Upper lobe of left lung (tissue), 6 donors: ENCODE measurements around the gene NUDT12. TPM values are rescaled to one million over a fixed set of nuclear protein-coding genes. Genes with fewer than 3 reads are reported as not detected.

Experiments used
- ATAC-seq, 2 donors: fragments of 200-7000 bp; cut with Tn5 transposase; one replicate each; pipeline ENCODE4 v1.9.1; 2022; ENCODE audit warnings: mild to moderate bottlenecking in 2 of 2, moderate library complexity in 2 of 2; ENCODE audit not compliant: low FRiP score in 2 of 2
- DNase-seq, 2 donors: peaks; one replicate each; pipeline ENCODE4 v3.0.0-alpha.2; 2019 to 2020
- H3K27ac ChIP-seq, 4 donors: fragments of 200-600 bp; sonication (generic); one replicate each; pipeline ENCODE4 v1.5.1; 2016 to 2019
- H3K27me3 ChIP-seq, 4 donors: fragments of 200-600 bp; sonication (generic); one replicate each; pipeline ENCODE4 v1.5.1; 2017 to 2019
- H3K36me3 ChIP-seq, 4 donors: fragments of 200-600 bp; sonication (generic); one replicate each; pipeline ENCODE4 v1.5.1; 2016 to 2019
- H3K4me1 ChIP-seq, 4 donors: fragments of 200-600 bp; sonication (generic); one replicate each; pipeline ENCODE4 v1.5.1; 2018 to 2019
- H3K4me3 ChIP-seq, 4 donors: fragments of 200-600 bp; sonication (generic); one replicate each; pipeline ENCODE4 v1.5.1; 2017 to 2019; ENCODE audit warnings: mild to moderate bottlenecking in 2 of 4, moderate library complexity in 1 of 4
- H3K9me3 ChIP-seq, 4 donors: fragments of 200-600 bp; sonication (generic); one replicate each; pipeline ENCODE4 v1.5.1; 2018 to 2019
- CTCF ChIP-seq, 6 experiments: fragments of 450-650 bp in 4 of 6; fragments of 200-600 bp in 2 of 6; sonication (generic) in 2 of 6; IDR thresholded peaks; one replicate each; pipeline ENCODE4 v1.5.1; 2016 to 2019; ENCODE audit warnings: antibody characterized with exemption in 6 of 6
- EP300 ChIP-seq, 4 donors: sonication (generic); formaldehyde crosslinking; IDR thresholded peaks; one replicate each; pipeline ENCODE4 v1.5.1; 2017; ENCODE audit warnings: antibody characterized with exemption in 4 of 4, control low read depth in 2 of 4
- POLR2A ChIP-seq, 4 donors: fragments of 450-650 bp; IDR thresholded peaks; one replicate each; pipeline ENCODE4 v1.5.1; 2016 to 2017; ENCODE audit warnings: antibody characterized with exemption in 4 of 4, mild to moderate bottlenecking in 2 of 4
- POLR2AphosphoS5 ChIP-seq, 2 donors: sonication (generic); formaldehyde crosslinking; IDR thresholded peaks; one replicate each; pipeline ENCODE4 v1.5.1; 2017; ENCODE audit warnings: antibody characterized with exemption in 2 of 2
- WGBS, 2 donors: methylation state at CpG; one replicate each; pipeline ENCODE4 v1.1.5; 2017 to 2018; 5-methylcytosine and 5-hydroxymethylcytosine counted together
- total RNA-seq, 6 donors: library from RNA; depleted of rRNA in 4 of 6; stranded (reverse); fragments of >200 nt in 4 of 6; gene quantifications; one replicate each; pipeline versions ENCODE4 v1.1.0 to v1.2.1, GENCODE V29; 2016 to 2021
- donor health status: DM: no; HTN: no; CAD: no; lungs with moderate emphysema.
- donor health status: DM: no; HTN: yes; CAD: no; lungs with severe emphysema.

The NUDT12 gene
- total RNA-seq, 6 donors from 2014 or later: 3.2 to 25.1 (median 12.4) TPM

GRCh38 chr5:103522586-103522985 lies 40.0 kb downstream of the NUDT12 start:
- Histone ChIP-seq H3K27ac (no peak overlapping the region), H3K27me3 (no peaks in the 10 kb centered on the region), H3K36me3 (no peaks in the 10 kb centered on the region), H3K9me3 (no peaks in the 10 kb centered on the region), H3K4me1 (peaks cover 0 to 3% (median 0%) of the 10 kb centered on the region in 4 donors), H3K4me3 (no peak overlapping the region)
- 43 to 66% methylated on average over 5 of the region's 5 CpGs for WGBS, 2 donors
- ATAC-seq (no peak), DNase-seq (peak in 1 of 2 donors; percentile 47)
- no peak for TF ChIP-seq EP300 (IDR thresholded peaks at IDR 0.05)
- TF ChIP-seq POLR2A (IDR thresholded peaks at IDR 0.05): no peak
- TF ChIP-seq POLR2AphosphoS5 (IDR thresholded peaks at IDR 0.05): no peak
- TF ChIP-seq CTCF (IDR thresholded peaks at IDR 0.05): no peak

DNA sequence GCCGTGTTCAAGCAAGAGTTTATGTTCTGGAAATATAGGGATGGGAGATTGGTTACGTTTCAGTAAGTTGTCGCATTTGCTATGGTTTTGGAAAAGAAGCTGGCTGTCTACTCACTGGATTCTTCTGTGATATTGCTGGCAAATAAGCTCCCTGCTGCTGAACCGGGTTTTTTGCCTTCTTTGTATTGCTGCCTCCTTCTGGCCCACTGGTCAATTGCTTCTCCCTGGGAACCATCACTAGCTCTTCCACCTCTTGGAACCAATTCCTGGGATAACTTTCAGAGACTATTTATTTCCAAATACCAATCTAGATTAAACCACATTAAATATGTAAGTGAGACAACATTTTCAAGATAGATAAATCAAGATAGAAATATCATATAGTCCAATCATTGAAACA lies 43.0 kb downstream of the NUDT12 start:
- Histone ChIP-seq H3K4me3 (no peak overlapping the region), H3K36me3 (no peaks in the 10 kb centered on the region), H3K9me3 (no peaks in the 10 kb centered on the region), H3K27ac (no peak overlapping the region), H3K27me3 (no peaks in the 10 kb centered on the region), H3K4me1 (peaks cover 0 to 3% (median 0%) of the 10 kb centered on the region in 4 donors)
- ATAC-seq (no peak), DNase-seq (no peak)
- WGBS, 2 donors: 75 to 76% methylated on average over 4 of the region's 4 CpGs
- no peak for TF ChIP-seq POLR2A (IDR thresholded peaks at IDR 0.05)
- no peak for TF ChIP-seq EP300 (IDR thresholded peaks at IDR 0.05)
- no peak for TF ChIP-seq CTCF (IDR thresholded peaks at IDR 0.05)
- TF ChIP-seq POLR2AphosphoS5 (IDR thresholded peaks at IDR 0.05): no peak

- no peak for DNase-seq
- TF ChIP-seq POLR2A (IDR thresholded peaks at IDR 0.05): no peak
- no peak for TF ChIP-seq CTCF (IDR thresholded peaks at IDR 0.05)
- TF ChIP-seq EP300 (IDR thresholded peaks at IDR 0.05): no peak
- TF ChIP-seq POLR2AphosphoS5 (IDR thresholded peaks at IDR 0.05): no peak
- WGBS, 2 donors: 81 to 94% methylated on average over 1 of the region's 1 CpG
- Histone ChIP-seq H3K9me3 (no peaks in the 10 kb centered on the region), H3K36me3 (no peaks in the 10 kb centered on the region), H3K4me1 (no peaks in the 10 kb centered on the region), H3K27me3 (no peaks in the 10 kb centered on the region), H3K27ac (no peak overlapping the region), H3K4me3 (no peak overlapping the region)
- ATAC-seq: no peak
These were observed 48.2 kb downstream of the NUDT12 start for GRCh38 chr5:103514371-103514770.

GRCh38 chr5:103513701-103514100 lies 48.9 kb downstream of the NUDT12 start:
- Histone ChIP-seq H3K27ac (no peak overlapping the region), H3K36me3 (no peaks in the 10 kb centered on the region), H3K4me3 (no peak overlapping the region), H3K9me3 (no peaks in the 10 kb centered on the region), H3K27me3 (no peaks in the 10 kb centered on the region), H3K4me1 (no peaks in the 10 kb centered on the region)
- WGBS, 2 donors: 54 to 56% methylated on average over 1 of the region's 1 CpG
- TF ChIP-seq CTCF (IDR thresholded peaks at IDR 0.05) (no peak), POLR2A (IDR thresholded peaks at IDR 0.05) (no peak), POLR2AphosphoS5 (IDR thresholded peaks at IDR 0.05) (no peak), EP300 (IDR thresholded peaks at IDR 0.05) (no peak)
- ATAC-seq (no peak), DNase-seq (no peak)

DNA sequence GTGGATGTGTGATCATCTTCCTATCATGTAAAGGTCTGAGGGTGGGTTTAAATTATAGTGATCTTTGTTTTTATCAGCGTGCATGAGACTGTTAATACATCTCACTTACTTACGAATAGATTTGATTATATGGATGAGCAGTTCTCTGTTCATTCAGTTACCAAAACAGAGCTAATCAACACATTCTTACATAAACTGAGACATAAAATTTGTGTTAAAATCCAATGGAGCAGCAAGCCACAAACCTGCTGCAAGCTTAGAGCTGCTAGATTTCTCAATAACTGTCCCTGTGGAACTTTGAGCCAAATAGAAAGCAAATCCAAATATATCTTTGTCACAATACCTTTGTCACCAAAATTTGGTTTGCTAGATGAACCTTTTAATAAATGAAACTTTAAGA lies 50.1 kb downstream of the NUDT12 start:
- H3K27ac ChIP-seq: no peak overlapping the region
- H3K36me3 ChIP-seq: no peaks in the 10 kb centered on the region
- no peaks in the 10 kb centered on the region for H3K27me3 ChIP-seq
- no peak for DNase-seq
- no peaks in the 10 kb centered on the region for H3K4me1 ChIP-seq
- no peak for ATAC-seq
- TF ChIP-seq CTCF (IDR thresholded peaks at IDR 0.05) (no peak), POLR2AphosphoS5 (IDR thresholded peaks at IDR 0.05) (no peak), EP300 (IDR thresholded peaks at IDR 0.05) (no peak), POLR2A (IDR thresholded peaks at IDR 0.05) (no peak)
- WGBS, 2 donors: 79 to 87% methylated on average over 2 of the region's 2 CpGs
- H3K9me3 ChIP-seq: no peaks in the 10 kb centered on the region
- H3K4me3 ChIP-seq: no peak overlapping the region
